GM23248 (cell line): Measurements from ENCODE around the gene STXBP6.

Experiments used
- EZH2 ChIP-seq: fragments of 200-600 bp; sonication (generic); IDR thresholded peaks from 2 replicates; pipeline ENCODE4 v1.6.1; 2018; ENCODE audit warnings: antibody characterized with exemption, mild to moderate bottlenecking; ENCODE audit not compliant: insufficient read depth, poor library complexity, severe bottlenecking
- EZH2phosphoT487 ChIP-seq: fragments of 200-600 bp; sonication (generic); IDR thresholded peaks from 2 replicates; pipeline ENCODE4 v1.6.1; 2018; ENCODE audit warnings: antibody characterized with exemption, moderate library complexity, mild to moderate bottlenecking, low read depth; ENCODE audit not compliant: insufficient read depth

- TF ChIP-seq EZH2 (no peak), EZH2phosphoT487 (no peak)
Measured at GRCh38 chr14:25056688-25057078, 6.7 kb upstream of the STXBP6 start.
